GM18909 (cell line): ENCODE results near the gene USP19.

ENCODE experiments used
- ATAC-seq: cut with Tn5 transposase; IDR thresholded peaks from one replicate; pipeline ENCODE4 v1.9.1; 2021; ENCODE audit warnings: mild to moderate bottlenecking; ENCODE audit not compliant: unreplicated experiment, poor library complexity

Gene USP19

DNA sequence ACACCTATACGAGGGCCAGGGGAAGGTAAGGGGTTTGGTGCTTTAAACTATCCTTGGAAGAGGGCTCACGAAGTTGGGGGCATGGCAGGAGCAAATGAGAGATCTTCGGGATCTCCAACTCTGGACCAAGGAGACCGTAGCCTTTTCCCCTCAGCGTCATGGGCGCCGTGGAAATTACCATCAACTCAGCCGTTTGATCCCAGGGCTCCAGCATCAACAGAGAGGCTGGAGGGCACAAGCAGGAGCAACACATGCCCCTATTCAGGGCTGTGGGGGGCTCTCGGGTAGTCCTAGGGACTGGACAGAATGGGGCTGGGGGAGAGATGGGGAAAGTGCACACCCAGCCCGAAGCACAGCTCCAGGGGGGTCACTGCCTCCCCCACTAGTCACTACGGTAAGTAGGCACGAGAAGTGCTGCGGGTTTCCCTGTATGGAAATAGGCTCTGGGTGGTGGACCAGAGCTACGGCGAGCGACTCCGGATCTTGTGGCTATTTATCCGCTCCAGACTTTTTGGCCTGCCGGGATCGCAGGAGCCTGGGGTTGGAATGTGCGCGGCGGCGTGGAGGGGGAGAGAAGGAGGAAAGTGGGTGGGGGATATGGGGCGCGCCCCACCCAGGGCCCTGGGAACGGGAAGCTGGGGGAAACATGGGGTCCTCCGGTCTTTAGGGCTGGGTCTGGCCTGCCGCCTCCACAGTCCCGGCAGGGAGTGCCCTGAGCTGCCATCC is 12.8 kb upstream of the USP19 start:
- ATAC-seq: no peak

DNA sequence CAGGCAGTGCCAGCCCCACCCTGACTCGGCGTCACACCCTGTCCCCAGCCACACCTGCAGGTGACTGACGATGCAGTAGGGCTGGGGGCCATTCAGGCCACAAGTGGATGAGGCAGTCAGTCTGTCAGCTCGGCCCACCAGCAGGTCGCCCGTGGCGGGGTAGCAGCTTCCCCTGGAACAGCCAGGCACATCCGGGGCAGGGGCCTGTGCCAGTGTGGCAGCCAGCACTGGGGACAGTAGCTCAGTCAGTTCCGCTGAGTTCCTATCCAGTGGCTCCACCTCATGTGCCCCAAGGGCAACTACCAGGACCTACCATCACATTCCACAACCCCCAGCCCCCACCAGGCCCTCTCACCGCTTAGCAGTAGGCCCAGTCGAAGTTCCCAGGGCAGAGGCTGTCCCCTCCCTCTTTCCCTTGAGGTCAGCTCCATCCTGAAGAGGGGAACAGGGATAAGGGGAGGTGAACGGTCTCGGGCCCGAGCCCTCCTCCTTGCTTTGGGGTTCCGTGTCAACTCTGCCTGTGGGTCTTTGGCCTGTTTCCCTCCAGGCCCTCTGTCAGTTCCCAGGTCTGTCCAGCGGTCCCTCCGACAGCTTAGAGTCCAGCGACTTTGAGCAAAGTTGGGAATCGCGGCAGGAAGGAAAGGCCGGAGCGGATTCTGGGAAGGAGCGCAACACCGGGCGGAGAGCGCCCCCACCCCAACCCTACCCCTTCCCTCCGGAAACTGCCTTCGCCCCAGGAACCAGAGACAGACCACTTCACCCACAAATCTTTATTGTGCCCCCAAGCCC is 12.0 kb upstream of the USP19 start, which contains the start of gene LAMB2:
Gene LAMB2 (minus strand): TSS at position 614 of the 789 bp plus-strand sequence. CDS start 183 bp downstream, at position 431.
- ATAC-seq: no peak

DNA sequence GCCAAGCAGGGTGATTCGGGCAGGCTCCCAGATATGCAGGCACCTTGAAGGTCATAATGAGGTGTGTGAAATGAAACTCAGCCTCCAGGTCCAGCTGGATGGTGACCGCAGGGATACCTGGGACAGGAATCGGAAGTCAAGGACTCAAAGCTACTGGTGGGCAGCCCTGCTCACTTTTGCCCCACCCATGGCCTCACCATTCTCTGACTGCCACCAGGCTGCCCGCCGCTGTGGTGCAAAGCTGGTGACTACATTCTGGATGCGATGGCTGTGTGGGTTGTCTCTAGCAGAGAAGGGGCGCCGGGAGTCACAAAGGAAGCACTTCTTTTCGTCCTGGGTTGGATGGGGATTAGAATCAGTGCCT is 11.4 kb upstream of the USP19 start:
- no peak for ATAC-seq

DNA sequence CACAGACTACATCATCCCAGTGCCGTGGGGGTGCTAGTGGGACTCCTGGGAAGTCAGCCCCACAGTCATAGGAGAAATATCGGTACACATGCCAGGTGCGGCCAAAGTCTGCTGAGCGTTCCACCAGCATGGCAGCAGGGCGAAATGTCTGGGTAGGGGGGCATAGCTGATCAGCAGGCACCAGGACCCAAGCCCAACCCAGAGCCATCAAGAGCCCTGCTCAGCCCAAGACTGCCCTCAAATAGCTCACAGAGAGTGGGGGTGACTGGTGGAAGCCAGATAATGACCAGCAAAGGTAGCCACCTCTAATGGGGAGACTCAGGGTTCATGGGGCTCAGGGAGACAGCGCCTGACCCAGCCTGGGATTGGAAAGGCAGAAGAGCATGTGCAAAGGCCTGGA is 11.0 kb upstream of the USP19 start:
- no peak for ATAC-seq

DNA sequence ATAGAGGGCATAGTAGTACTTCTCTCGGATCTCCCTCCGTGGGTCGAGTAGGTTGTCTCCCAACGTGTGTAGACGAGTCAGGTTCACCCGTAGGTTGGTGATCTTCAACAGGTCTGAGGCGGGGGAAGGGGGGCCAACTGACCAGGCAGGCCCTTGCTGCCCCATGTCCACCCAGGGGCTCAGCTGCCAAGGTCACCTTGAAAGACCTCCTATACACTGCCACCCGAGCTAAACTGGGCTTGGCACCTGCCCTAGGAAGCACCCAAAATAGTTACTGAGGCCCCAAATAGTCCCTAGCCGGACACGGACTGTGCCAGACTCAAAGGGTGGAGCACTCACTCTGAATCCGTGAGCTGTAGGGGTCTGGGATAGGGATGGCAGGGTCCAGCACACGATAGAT is 10.4 kb upstream of the USP19 start:
- ATAC-seq: no peak

DNA sequence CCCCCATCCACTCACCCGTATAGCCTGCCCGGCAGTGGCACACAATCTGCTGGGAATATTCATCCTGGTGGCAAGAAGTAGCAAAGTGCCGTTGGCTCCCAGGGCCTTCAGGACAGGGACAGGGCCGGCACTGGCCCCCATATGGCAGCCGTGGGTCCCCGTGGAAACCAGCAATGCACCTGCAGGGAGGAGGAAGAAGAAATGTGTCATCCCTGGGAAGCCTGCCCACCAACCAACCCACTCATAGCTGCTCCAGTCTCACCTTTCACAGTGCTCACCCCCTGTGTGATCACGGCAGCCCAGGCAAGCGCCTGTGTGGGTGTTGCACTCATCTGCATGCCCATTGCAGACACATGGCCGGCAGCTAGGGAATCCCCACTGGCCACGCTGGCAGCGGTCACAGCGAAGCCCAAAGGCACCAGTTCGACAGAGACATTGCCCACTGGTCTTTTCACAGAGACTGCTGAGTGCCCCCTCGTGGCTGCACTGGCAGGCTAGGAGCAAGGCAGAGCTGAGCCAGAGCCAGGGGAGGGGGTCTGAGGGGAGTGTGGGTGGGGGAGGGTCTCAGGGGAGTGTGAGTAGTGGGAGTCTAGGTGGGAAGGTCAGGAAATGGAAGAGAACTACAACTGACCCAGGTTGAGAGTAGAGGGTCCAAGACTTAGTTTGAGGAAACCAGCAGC is 4.5 kb upstream of the USP19 start:
- ATAC-seq: no peak

DNA sequence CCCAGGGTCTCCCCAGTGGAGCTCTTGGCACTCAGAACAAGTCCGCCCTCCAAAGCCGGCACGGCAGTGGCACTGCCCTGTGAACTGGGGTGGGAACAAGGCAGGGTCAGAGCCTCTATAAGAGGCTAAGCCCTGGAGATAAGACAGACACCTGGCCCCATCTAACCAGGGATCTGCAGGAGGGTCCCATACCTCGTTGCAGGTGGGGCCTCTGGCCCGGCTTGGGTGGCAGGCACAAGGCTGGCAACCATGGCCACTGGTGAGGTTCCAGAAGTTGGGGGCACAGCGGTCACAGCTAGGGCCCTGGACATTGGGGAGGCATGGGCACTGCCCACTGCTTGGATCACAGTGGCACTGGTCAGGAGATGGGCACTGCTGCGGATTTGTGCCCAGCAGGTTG is 3.6 kb upstream of the USP19 start:
- no peak for ATAC-seq

DNA sequence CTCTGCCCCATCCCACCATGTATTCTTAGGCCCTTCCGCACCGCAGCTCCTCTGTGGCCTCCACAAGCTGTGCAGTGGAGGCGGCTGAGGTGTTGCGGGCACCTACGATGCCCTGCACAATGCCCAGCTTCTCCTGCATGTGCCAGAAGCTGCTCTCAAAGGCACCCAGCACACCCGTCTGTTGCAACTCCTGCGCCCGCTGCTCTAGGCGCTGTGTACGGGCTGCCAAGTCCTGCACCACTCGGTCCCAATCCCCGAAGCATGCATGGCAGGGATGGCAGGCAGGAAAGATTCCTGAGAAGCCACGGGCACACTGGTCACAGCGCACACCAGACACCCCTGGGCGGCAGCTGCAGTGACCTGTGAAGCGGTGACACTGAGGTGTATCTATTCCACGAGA is 3.1 kb upstream of the USP19 start:
- ATAC-seq: no peak

DNA sequence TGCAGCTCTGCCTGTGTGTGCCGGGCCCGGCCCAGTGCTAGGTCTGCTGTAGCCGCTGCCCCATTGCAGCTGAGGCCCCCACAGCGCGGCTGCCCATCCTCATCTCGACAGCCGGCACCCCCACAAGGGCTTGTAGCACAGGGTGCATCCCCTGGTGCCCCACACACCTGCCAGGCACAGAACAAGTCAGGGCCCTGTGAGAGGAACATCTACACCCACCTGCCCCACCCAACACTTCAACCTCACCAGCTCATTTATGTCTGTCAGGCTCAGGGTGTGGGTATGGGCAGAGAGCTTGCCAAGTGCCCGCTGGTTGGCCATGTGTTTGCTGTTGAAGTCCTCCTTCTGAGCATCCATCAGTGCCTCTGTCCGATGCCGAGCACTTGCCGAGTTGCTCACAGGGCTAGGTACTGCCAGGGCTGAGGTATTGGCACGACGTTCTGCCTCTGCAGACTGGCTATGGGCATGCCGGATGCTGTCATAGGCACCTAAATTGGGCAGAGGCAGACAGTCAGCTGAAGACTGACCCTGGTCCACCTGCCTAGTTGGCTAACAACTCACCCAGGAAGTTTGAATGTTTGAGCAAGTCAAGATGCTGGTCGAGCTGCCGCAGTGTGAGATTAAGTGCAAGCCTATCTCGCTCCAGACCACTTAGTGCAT is 2.4 kb upstream of the USP19 start:
- ATAC-seq: no peak

DNA sequence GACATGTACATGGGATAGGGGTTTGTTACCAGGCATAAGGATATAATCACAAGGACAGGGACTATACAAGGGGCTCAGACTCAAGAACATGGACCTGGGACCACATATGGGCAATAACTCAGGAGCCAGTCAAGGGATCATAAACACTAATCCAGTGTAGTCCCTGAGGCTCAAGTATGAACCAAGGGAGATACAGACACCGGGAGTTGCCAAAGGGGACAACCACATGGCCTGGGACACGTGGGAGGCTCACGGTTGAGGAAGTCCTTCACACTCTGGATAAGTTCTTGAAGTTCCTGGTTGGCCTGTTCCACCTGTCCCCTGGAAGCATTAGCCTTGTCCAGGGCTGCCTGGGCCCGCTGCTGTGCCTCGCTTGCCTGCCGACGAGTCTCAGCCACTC is 1.8 kb upstream of the USP19 start:
- no peak for ATAC-seq

DNA sequence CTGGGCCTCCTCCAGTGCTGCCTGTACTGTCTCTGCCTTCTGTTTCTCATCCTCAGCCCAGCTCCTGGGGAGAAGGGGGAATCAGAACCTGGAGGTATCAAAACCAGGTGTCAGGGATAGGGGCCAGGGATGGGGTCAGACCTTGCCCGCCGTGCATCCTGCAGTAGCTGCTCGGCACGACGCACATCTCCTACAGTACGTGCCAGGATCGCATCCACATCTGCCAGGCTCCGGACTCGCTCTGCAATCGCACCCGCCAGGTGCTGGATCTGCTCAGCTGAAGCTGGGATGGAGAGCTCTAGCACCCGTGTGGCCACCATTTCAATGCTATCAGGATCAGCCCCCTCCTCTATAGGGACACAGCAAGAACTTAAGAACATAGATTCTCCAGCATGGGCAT is 1.4 kb upstream of the USP19 start:
- no peak for ATAC-seq

DNA sequence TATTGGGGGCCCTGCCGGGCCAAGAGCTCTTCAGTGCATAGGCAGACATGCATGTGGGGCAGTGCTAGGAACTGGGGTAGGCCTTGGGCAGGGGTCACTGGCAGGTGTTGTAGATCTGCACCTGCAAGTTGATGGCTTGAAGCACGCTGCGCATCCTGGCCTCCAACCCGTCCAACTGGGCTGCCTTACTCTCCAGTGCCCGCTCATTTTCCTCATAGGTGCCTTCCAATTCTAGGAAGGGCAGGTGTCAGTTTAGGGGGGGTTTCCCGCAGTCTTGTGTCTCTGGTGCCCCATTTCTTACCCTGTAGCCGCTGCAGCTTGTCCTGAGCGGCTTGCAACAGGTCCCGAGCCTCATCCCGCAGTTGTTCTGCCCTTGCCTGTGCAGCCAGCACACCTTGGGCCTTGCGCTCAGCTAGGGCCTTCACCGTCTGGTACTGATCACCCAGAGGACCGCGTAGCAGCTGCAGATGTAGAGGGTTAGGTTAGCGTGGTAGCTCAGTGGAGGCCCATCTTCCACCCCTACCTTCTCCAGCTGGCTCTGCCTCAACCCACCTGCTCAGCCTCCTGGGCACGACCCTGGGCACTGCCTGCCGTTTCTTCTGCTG is 611 bp upstream of the USP19 start:
- no peak for ATAC-seq

DNA sequence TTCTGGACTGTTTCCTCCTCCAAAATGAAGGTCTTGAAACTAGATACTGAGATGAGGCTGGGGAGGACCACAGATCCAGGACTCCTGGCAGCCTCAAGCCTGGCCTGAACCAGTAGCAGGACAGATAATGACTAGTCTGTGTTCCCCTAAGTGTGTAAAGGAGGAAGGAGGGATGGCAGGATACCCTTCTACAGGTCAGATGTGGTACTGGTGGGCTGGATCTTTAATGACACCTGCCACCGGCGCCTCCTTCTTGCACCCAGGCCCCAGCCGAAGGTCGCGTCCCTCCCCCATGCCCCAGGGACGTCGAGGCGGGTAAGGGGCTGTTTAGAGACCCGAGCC is 556 bp downstream of the USP19 start:
- ATAC-seq: no peak

DNA sequence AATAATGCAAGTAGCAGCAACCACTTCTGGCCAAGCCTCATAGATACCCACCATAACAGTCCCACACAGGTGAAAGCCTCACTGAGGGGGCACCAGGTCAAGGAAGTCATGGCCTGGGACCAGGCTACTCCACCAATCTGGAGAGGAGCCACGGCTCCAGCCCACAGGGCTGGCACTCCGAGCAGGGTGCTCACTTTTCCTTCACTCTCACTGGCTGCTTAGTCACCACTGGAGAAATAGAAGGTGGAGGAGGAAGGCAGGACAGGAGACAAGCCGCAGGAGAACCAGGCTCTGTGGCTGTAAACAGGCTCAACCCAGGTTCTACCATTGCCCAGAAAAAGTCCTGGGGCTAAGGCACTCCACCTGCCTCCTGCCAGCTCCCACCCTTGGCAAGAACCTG is 1.2 kb downstream of the USP19 start:
- no peak for ATAC-seq

DNA sequence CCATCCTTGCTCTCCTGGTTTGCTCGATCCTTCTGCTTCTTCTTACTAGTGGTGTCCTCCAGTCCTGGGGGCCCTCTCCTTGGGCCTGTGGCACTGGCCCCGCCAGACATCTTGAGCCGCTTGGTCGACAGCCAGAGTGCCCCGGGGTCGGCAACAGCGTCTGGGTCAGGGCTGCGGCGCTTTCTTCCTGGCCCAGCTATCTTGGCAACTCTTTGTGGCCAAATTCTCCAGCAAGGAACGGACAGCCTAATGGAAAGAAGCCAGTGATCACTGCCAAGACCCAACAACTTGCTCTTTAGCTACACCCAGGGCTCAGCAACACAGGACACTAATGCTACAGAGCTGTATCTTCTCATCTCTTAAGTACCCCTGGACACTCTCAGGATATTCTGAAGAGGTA is 1.6 kb downstream of the USP19 start:
- ATAC-seq: no peak

DNA sequence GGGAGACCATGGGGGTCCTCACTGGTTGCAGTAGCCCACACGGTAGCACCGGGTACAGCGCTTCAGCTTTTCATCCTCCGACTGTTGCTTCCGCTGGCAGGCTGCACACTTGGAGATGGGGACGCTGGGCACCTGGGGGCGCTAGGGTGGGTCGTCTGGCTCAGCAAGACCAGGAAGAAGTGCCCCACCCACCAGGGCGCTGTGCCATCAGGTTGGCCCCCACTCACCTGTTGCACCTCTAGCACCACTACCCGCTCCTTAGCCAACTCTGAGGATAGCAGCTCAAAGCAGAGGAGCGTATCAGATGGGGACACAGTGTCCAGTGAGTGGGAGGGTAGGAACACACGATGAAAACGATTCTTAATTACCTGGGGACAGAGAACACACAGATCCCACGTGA is 8.4 kb downstream of the USP19 start:
- ATAC-seq: no peak

DNA sequence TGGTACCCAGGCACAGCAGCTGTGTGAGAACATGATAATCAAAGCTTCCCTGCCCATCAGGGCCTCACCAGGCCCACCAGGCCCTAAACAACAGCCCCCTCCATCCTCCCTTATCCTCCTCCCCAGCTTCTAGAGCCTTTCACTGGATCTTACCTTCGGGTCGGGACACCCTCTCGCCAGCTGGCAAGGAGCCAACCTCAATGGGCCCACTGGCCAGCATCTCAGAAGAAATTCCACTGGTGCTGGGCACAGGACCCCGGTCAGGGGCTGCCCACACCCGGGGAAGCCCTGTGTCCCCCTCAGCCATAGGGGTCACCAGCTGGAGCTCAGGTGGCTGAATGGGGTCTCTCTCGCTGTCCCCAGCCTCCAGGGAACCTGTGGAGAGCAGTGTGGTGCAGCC is 9.3 kb downstream of the USP19 start:
- ATAC-seq: no peak

DNA sequence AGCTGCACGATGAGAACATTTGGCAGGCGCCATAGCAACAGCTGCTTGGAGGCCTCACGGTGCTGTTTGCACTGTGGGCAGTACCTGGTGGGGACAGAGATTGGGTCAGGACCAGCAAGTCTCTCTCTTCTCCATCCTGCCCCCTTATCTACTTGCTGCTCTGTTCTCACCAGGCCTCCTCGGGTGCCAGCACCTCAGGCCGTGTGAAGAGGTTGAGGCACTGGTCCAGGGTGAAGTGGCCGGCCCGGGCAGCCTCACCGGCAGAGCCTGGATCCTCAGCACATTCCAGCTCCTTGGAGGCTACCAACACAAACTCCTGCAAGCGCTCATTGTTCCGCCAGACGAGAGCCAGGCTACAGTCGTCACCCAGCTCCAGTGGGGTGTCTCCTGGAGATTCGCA is 9.8 kb downstream of the USP19 start:
- ATAC-seq: no peak

DNA sequence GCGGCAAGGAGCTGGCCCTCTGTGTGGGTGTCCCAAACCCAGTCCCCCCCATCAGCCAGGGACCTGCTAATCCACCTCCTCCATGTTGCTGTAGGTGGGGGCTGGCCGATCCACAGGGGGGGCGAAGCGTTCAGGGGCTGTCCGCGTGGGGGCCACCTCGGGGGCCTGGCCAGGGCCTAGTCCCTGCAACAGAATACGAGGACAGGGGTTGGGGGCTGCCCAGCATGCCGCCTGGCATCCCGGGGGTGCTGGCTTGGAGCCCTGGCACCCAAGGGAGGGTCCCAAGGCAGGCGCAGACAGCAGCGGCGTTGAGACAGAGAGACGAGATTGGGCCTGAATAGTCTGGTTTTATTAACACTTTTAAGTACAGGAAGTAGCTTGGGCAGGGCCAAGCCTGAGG is 12.3 kb downstream of the USP19 start:
- no peak for ATAC-seq

DNA sequence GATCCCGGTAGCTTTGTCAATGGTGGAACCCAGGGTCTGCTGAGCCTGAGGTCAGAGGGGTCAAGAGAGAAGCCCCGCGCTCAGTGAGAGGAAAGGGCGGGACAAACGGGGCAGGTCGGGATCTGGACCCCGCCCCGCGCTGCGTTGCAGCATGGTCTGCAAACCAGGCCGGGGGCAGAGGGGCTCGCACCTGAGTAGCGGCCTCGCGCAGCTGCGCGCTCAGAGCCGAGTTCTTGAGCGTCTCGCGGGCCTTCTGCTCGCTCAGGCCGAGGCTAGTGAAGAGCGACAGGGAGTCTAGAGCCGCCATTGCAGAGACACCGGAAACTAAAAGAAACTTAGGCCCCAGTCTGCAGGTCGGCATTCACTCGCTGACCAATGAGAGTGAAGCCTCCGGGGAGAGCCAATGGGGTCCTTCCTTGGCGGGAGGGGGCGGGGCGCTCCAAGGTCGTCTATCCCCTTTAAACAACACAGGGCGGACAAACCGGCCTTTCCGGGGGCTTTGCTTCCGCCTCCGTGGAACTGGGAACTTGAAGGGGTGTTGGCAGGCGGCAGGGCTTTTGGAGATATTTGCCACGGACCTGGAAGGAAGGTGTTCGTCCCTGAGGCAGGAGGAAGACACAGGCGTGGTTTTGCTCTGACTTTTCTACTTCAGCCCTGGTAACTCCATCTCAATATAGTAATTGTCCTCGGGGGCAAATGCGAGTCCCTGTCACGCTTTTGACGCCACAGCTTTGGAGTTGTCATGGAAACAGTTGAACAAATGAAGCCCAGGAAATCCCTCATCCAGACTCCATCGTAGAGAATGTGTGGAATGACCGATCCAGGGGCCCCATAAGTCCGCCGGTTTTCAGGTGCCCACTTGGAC is 16.0 kb downstream of the USP19 start, which contains the start of gene QARS1:
Gene QARS1 (minus strand): TSS at position 331 of the 865 bp plus-strand sequence. CDS start 24 bp downstream, at position 307.
- ATAC-seq: peak; percentile 89
